Activated CD8-positive, alpha-beta memory T cell treated with anti-CD3 and anti-CD28 coated beads, Interleukin-2, amount 50 U/mL, for 1 hour (primary cell): ENCODE measurements around the gene AIRE.
"Not testable (repeated sequence)": the region's sequence is repeated elsewhere in the genome, so short reads cannot be mapped to it uniquely, and the experiment has no call there.

ENCODE experiments used
- DNase-seq: peaks from one replicate; pipeline ENCODE4 v3.0.0-alpha.2; 2020; ENCODE audit errors: extremely low read depth

Gene AIRE

DNA sequence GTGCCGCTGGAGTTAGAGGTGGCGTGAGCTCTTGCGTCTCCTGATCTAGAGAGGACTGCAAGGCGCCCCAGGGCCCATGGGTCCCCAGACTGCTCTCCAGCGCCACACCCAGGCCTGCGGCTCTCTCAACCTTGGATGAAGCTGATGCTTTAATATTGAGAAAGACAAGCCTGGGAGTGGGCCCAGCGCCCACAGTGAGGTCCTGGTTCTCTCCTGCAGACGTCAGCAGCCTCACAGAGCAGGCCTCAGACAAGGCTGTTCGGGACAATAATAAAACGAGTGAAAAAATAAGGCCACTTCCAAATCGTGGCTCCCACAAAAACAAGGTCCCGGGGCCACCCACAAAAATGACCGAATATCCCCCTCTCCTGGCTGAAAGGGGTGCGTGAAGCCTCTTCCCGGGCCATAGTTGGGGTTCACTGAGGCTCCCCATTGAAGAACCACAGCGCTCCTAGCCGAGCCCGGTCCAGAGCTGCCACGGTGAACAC is 18.0 kb upstream of the AIRE start:
- DNase-seq = no peak

DNA sequence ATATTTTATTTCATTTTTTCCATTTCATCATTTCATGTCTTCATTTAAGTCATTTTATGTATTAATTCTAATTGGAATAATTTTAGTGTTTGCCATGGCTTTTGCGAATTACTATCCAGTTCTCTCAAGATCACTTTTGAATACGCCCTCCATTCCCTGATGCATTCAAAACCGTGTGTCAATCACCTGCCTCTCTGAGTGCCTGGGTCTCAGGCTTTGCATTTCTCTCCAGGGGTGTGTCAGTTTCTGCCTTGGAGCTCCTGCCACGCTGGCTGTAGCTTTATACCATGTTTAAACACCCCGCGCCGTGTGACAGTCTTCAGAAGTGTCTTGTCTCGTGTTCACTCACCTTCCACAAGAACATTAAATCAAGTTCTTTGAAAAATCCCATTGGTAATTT is 16.6 kb upstream of the AIRE start:
- DNase-seq = no peak

DNA sequence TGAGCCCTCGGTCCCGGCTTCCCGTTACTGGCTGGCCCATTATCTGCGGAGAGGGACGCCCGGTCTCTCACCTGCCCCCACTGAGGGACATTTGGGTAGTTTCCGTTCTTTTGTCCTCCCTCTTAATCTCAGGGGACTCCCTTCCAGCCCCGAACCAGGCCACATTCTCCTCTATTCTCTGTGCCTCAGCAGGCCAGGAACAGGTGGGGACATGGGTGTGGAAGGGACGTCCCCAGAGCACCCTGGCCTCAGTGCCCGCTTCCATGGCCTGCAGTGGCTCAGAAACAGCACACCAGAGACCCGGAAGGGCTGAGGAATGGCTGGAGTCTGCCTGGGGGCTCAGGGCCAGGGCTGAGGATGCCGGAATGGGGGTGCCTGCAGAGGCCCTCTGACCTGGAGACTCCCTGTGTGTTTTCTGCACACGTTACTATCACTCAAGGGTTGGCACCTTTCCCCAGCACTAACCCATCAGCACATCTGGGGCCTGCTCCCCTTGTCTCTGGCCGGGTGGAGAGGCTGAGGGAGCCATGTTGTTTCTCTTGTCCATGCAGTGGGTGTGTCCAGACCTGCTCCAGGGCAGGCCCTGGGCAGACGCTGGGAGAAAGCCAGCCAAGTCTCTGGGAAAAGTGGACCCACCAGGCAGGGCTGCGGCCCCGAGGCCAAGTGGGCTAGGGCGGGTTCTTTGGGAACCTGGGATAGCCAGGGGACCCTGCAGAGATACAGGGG is 14.0 kb upstream of the AIRE start:
- no peak for DNase-seq

DNA sequence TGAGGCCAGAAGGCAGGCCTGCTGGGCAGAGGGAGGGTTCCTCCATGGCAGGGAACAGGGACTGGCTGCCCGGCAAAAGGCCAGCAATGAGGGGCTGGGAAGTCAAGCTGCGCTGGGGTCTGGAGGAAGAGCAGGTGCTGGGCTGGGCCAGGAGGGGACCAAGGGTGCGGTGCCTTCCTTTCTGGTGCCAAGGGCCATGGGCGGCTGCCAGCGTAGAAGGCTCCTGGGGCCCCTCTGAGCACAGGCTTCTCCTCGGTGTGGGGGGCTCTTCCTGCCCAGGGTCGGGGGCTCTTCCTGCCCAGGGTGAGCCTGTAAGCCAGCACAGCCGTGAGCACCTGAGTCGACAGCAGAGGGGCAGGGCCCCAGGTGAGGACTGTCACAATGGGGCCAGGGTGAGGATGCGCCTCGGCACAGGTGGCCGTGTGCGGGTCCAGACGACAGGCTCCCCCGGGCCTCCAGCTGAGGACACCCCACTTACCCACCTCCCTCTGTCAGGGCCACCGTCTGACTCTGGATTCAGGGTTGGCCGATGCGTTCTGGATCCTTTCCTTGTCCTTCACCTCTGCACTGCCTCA is 13.3 kb upstream of the AIRE start:
- DNase-seq = no peak

DNA sequence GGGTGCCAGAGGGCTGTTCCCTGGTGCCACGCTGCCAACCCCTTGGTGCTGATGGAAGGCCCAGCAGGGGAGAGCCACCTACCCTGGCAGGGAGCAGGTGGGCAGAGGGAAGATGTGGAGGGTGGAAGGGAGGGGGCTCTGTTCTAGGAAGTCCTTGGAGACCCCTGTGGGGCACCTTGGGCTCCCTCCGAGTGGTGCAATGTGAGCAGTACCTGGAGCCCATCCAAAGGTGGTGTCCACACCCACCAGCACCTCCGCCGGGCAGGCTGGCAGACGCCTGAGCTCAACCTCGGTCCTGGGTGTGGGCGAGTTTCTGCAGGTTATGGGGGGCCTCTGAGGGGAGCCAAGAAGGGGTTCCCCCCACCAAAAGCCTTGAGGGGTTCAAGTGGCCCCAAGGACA is 12.6 kb upstream of the AIRE start:
- DNase-seq = no peak

DNA sequence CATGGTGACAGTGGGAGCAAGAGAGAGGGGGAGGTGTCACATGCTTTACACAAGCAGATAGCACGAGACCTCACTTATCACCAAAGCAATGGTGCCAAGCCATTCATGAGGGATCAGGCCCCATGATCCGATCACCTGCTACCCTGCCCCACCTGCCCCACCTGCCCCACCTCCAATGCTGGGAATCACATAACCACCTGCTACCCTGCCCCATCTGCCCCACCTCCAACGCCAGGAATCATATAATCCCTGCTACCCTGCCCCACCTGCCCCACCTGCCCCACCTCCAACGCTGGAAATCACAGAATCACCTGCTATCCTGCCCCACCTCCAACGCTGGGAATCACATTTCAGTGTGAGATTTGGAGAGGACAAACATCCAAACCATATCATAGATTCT is 10.6 kb upstream of the AIRE start:
- no peak for DNase-seq

DNA sequence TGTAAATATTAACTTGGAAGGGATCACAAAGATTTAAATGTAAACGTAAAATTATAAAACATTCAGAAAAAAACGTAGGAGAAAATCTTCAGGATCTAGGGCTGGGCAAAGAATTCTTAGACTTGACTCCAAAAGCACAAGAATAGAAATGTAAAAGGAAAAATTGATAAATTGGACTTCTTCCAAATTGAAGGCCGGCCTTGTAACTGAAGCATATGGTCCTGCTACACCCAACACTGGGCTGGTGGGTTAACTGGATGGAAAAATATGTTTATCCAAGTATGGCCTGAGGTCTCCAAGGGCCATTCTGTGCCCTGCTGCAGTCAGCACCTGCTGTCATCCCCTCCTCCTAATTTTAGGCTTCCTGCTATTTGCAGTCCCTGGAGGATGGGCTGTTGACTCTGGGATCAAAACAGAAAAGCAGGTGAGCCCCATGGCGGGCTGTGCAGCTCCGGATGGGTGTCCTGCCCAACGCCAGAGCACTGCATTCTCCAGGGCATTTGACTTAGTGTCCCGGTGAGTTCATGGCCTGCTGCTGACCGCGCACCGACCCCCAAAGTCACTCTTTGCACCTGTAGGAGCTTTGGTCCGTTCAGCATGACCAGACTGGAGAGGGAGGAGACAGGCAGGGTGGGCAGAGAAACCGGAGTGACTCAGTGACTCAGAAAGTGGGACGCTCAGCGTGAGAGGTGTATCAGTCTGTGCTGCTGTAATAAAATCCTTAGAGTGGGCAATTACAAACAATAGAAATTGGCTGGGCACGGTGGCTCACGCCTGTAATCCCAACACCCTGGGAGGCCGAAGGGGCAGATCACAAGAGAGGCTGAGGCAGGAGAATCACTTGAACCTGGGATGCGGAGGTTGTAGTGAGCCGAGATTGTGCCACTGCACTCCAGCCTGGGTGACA is 6.1 kb upstream of the AIRE start:
- no peak for DNase-seq

DNA sequence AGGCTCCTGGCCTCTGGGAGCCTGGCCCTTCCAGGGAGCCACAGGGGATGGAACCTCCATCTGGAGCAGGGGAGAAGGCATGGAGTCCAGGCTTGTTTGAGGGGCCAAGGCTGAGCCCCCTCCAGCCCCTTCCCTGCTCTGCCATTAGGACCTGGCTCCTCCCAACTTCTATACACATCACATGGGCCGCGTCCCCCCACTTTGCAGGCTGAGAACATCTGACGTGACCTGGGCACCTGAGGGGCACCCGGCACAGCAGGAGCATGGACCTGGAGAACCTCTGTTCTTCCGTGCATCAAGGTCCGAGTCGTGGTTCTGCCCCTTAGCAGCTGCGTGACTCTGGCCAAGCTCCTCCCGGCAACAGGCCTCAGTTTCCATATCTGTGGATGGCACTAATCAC is 3.9 kb upstream of the AIRE start:
- no peak for DNase-seq

DNA sequence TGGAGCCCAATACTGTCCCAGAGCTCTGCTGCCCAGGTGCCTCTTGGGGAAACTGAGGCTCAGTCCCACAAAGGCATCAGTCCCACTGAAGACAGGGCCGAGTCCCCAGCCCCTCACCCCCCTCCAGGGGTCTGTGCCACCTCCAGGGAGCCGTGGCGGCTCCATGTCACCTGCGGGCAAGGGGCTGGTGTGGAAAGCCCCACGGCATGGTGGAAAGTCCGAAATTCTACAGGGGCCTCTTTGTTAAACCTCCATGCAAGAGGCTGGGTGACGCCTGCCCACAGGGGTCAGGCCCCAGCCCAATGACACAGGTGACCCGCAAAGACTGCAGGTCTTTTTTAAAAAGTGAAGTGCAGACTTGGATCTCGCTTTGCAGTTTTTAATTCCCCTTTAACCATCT is 3.3 kb upstream of the AIRE start:
- DNase-seq = no peak

DNA sequence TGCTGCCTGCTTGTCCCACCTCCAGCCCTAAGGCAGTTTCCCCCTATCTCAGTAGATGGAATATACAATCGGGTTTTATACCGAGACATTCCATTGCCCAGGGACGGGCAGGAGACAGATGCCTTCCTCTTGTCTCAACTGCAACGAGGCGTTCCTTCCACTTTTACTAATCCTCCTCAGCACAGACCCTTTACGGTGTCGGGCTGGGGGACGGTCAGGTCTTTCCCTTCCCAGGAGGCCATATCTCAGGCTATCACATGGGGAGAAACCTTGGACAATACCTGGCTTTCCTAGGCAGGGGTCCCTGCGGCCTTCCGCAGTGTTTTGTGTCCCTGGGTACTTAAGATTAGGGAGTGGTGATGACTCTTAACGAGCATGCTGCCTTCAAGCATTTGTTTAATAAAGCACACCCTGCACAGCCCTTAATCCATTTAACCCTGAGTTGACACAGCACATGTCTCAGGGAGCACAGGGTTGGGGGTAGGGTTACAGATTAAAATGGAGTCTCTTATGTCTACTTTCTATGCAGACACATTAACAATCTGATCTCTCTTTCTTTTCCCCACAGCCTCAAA is 2.4 kb upstream of the AIRE start:
- not testable (repeated sequence) for DNase-seq

DNA sequence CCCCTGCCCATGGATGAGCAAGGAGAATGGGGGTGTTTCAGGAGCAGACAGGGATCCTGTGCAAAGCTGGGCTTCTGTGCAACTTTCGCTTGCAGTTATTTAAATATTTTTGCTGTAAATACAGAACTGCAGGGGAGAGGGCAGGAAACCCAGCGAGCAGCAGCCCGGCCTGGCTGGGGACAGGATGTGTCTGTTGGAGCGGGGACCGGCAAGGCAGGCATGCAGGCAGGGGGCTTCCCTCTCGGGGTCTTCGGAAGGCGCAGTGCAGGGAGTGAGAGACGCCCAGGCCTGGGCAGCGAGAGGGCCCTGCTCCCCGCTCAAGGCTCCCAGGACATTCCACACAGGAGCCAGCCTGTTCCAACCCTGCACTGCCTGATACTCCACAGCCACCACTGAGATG is 1.7 kb upstream of the AIRE start:
- DNase-seq = no peak

DNA sequence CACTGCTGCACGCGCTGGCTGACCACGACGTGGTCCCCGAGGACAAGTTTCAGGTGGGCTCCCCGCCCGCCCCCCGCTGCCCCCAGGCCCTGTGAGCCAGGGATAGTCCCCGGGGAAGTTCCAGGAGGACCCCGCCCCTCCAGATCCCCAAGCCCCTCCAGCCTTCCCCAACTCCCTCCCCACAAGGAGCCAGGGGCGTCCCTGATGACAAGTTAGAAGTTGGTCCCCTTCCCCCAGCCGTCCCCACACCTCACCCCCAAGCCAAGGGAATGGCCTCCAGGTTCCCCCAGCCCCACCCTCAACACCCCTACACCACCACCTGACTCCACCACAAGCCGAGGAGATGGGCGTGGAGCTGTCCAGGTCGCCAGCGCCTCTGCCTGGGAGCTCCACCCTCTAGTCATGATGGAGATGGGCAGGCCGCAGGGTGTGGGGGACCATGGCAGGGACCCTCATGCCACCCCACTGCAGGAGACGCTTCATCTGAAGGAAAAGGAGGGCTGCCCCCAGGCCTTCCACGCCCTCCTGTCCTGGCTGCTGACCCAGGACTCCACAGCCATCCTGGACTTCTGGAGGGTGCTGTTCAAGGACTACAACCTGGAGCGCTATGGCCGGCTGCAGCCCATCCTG is 525 bp downstream of the AIRE start:
- DNase-seq = no peak

DNA sequence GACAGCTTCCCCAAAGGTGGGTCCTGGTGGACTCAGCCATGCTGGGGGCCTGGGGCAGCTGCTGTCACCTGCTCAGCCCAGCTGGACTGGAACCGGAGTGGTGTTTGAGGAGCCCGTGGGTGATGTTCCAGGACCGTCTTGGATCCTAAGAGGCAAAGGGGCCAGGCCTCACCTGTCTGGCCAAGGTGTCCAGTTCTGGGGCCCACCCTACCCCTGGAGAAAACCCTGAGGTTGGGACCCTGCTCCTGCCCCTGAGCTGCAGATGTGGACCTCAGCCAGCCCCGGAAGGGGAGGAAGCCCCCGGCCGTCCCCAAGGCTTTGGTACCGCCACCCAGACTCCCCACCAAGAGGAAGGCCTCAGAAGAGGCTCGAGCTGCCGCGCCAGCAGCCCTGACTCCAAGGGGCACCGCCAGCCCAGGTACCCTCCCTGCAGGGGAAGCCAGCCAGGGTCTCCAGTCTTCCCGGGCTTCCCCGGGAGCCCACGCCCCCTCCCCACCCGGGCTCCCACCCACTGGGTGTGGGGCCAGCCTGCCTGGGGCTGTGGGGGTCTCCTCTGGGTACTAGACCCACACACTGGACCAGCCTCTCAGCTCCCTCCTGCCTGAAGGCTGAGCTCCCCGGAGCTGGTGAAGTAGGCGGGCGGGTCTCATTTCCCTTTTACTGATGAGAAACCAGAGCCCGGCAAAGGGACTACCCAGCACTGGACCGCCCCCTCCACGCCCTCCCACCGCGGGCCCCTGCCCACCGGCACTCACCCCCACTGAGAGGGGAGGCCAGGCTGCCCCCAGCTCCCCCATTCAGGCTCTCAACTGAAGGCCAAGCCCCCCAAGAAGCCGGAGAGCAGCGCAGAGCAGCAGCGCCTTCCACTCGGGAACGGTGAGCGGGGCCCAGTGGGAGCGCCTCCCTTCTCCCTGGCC is 1.3 kb downstream of the AIRE start:
- no peak for DNase-seq

DNA sequence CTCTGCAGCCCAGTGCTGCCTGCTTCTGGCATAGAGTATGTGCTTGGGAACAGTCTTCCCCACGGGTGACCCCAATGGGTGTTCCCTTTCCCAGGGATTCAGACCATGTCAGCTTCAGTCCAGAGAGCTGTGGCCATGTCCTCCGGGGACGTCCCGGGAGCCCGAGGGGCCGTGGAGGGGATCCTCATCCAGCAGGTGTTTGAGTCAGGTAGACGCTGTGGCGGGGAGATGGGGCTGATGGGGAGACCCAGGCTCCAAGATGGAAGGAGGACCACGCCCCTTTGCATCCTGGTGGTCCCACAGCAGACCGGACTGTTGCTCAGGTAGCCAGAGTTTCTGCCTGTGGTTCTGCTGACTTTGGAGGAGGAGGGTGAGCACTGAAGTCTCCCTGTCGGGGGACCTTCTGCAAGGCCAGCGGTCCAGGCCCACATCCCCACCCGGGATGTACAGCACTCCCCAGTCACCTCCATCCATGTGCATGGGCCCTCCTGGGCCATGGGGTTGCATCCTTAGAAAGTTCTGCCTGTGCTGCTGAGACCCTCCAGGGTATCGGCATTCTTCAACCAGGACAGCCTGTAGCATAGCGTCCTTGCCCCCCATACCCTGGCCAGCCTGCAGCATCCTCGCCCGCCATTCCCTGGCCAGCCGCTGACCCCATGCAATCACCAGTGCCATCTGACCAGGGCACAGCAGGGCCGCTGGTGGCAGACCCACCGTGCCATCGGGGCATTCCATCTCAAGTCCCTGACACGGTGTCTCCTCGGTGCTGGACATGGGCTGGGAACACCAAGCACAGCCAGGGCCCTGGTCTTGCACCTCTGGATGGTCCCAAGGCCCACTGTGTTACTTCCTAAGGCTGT is 2.8 kb downstream of the AIRE start:
- DNase-seq = no peak

DNA sequence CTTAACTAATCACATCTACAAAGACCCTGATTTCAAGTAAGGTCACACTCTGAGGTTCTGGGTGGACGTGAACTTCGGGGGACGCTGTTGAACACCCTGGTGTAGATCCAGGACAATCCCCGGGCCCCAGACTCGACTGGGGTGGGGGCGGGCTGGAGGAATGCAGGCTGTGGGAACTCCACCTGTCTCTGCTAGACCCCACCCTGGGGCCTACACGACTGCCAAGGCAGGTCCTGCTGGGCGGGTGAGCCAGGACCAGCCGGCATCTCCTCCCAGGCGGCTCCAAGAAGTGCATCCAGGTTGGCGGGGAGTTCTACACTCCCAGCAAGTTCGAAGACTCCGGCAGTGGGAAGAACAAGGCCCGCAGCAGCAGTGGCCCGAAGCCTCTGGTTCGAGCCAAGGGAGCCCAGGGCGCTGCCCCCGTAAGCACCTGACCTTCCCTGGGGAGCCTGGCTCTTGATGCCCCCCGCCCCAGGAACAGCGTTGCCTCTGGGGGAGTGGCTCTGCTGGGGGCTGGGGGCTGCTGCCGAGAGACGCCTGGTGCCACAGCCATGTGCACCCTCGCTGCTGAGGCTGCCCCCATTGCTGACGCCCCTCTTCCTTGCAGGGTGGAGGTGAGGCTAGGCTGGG is 3.8 kb downstream of the AIRE start:
- DNase-seq = no peak

DNA sequence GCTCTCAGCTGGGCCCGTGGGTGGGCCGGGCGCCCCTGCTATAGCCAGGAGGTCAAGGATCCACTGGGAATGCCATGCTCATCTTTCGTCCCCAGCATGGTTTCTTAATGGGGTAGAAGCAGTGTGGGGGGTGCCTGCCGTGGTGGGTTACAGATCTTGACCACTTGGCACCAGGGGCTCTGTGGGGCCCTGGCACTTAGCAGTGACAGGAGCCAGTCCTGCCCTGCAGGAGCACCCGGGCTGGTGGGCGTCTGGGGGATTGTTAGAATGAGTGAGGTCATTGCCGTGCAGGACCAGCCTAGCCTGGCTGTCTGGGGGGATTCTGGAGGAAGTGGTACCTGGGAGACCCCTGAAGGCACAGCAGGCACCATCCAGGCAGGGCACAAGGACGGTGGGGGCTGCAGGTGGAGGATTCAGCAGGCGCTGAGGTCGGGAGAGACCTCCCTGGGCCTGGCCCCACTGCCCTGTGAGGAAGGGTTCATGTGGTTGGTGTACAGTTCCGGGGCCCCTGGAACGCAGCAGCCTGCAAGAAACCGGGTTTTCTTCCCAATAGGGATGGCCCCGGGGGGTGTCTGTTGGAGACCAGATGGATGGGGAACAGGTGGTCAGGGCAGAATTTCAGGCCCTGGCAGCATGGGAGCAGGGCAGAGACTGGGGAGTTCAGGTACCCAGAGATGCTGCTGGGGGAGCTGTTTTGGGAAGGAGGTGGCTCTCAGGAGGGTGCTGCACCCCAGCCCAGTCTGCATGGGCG is 4.8 kb downstream of the AIRE start:
- DNase-seq = no peak

DNA sequence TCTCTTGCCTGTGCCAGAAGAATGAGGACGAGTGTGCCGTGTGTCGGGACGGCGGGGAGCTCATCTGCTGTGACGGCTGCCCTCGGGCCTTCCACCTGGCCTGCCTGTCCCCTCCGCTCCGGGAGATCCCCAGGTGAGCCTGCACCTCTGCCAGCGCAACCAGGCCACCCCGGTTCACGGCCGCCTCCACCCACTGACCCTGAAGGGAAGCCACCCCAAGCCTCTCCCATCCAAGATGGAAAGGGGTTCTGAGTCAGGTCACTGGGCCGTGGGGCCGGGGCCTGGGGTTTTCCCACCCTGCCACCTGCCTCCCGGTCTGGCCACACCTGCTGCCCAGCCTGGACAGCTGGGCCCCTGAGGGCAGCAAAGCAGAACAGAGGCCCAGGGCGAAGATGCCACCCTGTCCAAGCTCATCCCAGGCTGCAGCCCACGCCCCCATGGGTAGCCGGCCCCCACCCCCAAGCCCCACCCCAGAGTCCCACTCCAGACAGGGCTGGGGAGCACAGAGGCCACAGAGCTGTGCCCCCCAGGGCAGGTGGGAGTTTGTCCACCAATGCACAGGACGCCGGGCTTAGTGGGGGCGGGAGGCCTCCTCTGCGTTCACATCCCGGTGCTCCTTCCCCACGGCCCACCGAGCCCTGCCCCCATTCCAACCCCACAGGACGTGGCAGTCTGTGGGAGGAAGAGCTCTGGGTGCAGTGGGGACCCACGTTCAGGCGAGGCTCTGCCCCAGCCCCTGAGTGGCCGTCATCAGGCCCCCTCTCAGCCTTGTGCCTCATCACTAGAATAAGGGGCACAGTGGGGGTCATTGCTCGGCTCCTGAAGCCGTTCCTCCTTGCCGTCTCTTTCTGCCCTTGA is 5.6 kb downstream of the AIRE start:
- DNase-seq = no peak
